DMS153 treated with DMSO at 0.1 percent for 48 hours (cell line): Measurements from ENCODE around the gene COA7.

Experiments used
- DNase-seq: peaks from one replicate; lab custom pipeline; 2025; ENCODE audit not compliant: unreplicated experiment; lab: John Stamatoyannopoulos, UW

The COA7 gene

DNA sequence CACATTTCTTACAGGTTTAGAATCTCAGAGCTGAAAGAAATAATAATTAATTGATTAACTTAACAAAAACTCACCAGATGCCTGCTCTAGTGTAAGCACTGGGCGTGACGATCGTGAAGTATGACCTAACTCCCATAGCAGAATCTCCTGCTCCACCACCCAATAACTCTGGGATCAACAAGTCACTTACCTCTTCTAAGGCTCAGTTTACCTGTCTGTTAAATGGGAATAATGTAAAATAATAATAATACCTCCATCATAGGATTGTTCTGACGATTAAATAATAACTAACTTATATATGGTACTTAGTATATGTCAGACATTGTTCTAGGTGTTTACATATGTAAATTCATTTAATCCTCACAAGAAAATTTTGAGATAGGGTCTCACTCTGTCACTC is 24.6 kb downstream of the COA7 start:
- DNase-seq: no peak

- DNase-seq: no peak
Measured at GRCh38 chr1:52672946-52673345, 25.2 kb downstream of the COA7 start.

- no peak for DNase-seq
Measured at GRCh38 chr1:52670604-52671003, 27.5 kb downstream of the COA7 start.

DNA sequence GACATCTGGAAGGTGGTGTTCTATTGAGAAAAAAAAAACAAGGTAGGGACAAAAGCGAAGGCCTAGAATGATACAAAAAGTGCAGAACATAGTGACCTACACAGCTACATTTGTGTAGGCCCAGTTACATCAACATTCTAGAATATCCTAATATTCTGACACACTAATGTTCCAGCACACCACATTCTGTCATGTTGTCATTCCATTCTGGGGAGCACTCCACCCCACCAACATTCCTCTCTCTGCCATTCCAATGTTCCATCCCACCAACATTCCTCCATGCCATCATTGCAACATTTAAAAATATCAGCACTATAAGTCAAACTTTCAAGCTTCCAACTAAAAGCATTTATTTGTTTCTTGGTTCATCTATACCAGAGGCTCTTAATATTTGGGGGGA is 28.5 kb downstream of the COA7 start:
- DNase-seq: no peak

DNA sequence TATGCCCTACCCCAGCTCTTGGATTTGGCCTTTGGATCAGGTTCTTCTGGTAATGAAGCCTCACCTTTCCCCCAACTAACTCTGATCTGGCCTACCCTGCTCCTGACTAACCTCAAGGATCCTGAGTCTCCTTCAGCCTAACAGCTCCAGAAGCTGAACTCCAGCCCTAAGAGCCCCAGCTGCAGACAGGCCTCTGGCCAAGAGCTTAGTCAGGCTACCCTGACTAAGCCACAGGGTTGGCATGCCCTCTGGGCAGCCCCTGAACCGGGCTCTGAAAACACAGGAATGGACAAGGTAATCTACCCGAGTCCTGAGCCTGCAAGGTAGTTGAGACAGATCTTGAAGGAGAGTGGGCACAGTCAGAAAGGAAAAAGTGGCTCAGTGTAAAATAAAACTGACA is 29.4 kb downstream of the COA7 start:
- DNase-seq: no peak

GRCh38 chr1:52667984-52668383 is 30.2 kb downstream of the COA7 start:
- no peak for DNase-seq

GRCh38 chr1:52667290-52667689 is 30.9 kb downstream of the COA7 start:
- DNase-seq: no peak

- no peak for DNase-seq
Measured at GRCh38 chr1:52665006-52665941, 32.9 kb downstream of the COA7 start.

DNA sequence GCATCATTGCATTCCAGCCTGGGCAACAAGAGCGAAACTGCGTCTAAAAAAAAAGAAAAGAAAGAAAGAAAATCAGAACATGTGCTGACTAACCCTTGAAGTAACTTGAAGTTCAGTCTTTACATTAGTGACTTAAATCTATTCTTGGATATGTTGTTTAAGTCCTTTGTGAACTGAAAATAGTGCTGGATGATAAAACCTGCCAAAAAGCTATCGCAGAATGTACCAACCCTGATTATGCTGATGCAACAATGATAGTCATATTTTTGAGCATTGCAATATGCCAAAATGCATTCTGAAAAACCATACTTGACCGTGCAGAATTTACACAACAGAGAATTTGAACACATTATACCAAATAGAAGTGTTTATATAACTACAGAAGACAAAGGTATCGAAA is 34.4 kb downstream of the COA7 start:
- no peak for DNase-seq

DNA sequence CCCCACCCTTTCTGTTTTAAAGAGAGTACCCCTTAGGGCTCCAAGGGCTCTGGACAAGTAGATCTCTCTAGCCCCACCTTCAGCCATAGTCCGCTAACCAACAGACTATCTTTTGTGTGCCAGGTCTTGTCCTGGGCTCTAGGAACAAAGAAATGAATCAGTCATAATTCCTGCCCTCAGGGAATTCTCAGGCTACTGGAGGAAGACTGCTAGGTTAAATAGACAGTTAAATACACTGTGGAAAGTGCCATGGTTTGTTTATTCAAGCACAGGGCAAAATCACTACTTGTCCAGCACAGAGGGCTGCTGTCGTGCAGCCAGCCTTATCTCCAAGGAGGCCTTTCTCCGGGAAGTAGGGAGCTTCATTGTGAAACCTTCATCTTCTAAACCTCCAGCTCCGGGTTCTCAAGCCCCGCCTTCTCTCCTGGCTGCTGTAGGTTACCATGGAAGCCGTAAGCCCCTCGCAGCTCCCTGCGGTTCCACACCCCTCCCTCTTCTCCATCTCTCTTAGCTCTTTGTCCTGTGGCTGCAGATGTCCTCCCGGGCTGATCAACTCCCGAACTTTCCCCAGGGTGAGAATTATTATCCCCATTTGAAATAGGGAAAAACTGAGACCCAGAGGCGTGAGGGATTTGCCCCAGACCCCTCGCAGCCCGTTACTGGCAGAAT is 35.4 kb downstream of the COA7 start:
- peak; percentile 10 for DNase-seq

GRCh38 chr1:52660807-52661206 is 37.3 kb downstream of the COA7 start:
- DNase-seq: no peak

- DNase-seq: no peak
Measured at GRCh38 chr1:52659851-52660596, 38.1 kb downstream of the COA7 start.

DNA sequence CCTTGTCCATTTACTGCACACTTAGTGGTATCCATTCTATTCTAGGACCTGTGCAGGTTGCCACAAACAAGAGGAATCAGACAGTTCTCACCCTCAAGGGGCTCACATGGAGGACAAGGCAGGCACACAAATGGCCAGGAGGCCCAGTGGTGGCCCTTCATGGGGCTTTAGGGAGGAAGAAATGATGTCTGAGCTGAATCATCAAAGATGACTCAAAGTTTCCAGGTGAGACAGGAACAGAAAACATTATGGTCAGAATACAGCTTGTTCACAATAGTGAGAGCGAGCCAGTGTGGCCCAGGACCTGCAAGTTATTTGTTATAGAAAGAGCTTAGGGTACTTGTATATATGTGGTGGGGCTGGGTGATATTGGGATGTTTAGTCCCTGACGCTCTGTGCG is 38.8 kb downstream of the COA7 start:
- no peak for DNase-seq

GRCh38 chr1:52658795-52659194 is 39.4 kb downstream of the COA7 start:
- DNase-seq: no peak

GRCh38 chr1:52657702-52658101 is 40.4 kb downstream of the COA7 start:
- no peak for DNase-seq

- no peak for DNase-seq
Measured at GRCh38 chr1:52654063-52654462, 44.1 kb downstream of the COA7 start.

DNA sequence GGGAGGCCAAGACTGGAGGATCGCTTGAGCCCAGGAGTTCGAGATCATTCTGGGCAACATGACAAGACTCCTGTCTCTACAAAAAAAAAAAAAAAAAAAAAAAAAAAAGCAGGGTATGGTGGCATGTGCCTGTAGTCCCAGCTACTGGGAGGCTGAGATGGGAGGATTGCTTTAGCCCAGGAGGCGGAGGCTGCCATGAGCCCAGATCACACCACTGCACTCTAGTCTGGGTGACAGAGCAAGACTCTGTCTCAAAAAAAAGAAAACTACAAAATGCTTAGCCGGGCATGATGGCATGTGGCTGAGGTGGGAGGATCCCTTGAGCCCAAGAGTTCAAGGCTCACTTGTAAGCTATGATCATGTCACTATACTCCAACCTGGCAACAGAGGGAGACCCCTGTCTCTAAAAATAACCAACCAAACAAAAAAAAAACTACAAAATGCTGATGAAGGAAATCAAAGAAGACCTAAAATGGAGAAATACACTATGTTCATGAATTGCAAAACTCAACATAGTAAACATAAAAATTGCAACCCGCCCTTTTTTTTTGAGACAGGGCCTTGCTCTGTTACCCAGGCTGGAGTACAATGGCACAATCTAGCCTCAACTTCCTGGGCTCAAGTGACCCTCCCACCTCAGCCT is 44.8 kb downstream of the COA7 start:
- no peak for DNase-seq

GRCh38 chr1:52651904-52652303 is 46.2 kb downstream of the COA7 start:
- DNase-seq: no peak

DNA sequence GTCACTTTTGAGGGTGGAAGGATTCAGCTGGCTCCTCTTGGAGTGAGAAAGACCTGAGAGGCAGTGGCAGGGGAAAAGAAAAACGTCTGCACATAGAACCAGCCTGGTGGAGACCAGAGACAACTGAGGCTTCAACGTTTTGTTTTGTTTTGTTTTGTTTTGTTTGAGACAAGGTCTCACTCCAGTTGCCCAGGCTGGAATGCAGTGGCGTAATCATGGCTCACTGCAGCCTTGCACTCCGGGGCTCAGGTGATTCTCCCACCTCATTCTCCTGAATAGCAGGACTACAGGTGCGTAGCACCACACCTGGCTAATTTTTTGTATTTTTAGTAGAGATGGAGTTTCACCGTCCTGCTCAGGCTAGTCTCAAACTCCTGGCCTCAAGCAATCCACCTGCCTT is 52.9 kb downstream of the COA7 start:
- no peak for DNase-seq

DNA sequence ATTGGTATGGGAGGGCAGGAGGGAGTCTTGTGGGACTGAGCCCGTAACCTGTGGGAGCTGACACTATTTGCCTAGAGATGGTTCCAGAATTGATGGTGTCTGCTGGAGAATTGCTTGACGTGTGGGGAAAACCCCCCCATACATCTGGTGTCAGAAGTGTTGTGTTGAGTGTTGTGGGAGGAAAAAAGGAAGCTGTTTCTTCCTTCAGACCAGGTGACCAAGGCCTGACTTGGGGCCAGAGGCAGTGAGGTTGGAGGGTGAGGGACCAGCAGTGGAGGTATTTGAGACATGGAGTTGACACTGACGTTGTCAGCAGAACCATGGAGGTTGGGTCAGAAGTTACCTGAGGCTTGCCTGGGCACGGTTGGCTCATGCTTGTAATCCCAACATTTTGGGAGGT is 56.8 kb downstream of the COA7 start:
- DNase-seq: no peak

DNA sequence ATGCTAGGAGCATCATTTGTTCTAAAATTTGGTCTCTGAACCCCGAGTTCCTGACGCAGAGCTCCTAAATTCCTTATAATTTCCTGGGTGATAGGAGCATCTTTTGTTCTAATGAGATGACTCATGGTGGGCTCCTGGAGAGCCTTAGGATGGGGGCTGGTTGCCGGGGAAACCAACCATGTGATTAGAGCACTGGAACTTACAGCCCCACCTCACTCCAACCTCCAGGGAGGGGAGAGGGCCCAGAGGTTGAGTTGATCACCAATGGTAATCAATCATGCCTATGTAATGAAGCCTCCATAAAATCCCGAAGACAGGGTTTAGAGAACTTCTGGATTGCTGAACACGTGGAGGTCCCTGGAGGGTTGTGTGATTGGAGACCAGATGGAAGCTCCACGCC is 57.5 kb downstream of the COA7 start:
- no peak for DNase-seq
